Measurements from ENCODE around the gene ACTN4.

Gene ACTN4

DNA sequence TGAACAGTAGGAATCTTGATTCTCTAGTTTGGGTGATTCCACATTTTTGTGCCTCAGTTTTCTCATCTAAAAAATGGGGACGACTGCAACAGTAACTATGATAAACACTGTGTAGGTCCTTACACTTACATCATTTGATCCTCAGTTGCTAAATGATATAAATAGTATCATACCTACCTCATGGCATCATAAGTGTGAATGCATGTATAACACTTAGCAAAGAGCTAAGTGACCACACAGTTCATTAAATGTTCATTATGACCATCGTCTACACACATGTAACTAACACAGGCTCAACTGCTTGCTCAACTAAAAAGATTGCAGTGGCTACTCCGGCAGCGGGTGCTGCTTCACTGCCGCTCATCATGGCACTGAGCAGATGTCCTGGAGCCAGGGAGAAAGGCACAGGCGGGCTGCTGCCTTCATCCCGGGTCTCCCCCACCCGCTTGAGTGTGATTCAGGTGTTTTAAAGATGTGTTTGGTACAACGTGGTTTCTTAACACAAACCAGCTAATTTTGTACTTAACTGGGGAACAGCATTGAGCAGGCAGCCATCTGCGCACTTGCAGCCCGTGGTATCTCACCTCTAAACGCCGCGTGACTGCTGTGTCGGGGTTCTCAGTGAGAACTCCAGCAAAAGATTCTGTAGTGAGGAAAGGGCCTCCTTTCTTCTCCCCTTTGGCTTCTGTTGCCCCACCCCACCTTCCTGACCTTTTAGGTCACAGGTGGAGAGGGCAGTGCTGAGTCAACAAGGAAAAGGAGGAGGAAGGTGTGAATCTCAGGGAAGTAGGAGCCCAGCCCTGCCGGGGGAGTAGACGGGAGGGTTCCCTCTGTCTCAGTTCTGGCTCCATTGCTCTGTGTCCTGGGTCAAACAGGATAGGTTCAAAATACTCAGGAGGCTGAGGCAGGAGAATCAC, 11.7 kb upstream of the ACTN4 start:
- DNase-seq, result no peak

DNA sequence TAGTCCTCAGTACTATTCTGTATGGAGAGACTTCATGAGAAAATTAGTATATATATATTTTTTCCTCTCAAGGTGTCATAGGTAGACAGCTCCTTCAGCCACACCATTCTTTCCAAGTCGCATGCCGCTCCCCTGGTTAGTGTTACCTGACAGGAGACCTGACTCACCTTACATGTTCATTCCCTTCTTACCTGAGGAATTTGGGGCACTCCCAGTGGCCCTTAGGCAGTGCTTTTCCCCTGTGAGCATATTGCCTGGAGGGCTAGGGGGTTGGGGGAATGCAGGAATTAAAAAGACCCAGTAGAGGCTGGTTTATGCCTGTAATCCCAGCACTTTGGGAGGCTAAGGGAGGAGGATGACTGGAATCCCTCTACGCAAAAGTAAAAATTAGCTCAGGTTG, 9.0 kb upstream of the ACTN4 start:
- no peak for DNase-seq

DNA sequence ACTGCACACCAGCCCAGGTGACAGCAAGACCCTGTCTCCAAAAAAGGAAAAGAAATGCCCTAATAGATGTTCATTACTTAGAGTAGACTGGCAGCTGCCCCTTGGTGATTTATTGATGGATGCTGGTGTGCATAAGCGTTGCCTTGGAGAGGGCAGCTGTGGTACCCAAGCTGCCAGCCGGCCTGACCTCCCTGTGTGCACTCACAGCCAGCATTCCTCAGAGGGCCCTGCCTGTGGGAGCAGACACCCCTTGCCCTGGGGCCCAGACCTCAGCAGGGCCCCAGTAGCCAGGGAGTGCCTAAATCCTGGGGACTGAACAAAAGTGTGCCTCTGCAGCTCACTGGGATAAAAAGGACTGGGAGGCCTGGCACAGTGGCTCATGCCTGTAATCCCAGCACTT, 7.8 kb upstream of the ACTN4 start:
- DNase-seq, result no peak

DNA sequence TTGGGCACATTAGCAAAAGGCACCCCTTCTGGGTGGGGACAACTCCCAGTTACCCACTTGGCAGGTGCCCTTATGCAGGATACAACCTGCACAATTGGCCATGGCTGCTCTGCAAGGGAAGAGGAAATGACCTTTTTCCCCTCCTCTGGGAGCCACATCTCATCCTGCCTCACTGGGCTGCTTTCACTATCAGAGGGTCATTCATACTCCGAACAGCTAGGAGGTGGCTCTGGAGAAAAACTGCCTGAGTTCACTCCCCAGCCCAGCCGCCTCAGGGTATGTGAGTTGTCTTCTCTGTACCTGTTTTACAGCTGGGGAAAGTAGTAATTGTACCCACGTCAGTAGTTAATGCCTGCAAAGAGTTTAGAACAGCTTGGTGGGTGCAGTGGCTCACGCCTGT, 7.1 kb upstream of the ACTN4 start:
- DNase-seq, result no peak

DNA sequence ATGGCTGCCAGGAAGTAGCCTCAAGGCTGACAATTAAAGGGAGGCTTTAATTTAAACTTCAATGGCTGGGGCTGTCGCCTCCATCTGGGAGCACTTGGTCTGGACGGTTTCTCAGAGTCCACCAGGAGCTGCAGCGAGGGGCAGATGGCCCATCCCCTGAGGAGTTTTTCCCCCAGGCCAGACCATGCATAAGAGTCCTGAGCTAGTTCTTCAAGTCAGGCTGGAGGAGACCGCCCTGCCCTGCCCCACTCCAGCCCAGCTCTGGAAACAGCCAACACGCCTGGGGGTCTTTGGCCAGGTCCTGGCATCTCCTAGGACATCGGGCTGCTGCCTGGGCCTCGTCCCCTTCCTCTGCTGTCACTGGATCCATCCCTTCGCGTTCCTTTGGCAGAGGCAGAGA, 5.3 kb upstream of the ACTN4 start:
- DNase-seq, result no peak

DNA sequence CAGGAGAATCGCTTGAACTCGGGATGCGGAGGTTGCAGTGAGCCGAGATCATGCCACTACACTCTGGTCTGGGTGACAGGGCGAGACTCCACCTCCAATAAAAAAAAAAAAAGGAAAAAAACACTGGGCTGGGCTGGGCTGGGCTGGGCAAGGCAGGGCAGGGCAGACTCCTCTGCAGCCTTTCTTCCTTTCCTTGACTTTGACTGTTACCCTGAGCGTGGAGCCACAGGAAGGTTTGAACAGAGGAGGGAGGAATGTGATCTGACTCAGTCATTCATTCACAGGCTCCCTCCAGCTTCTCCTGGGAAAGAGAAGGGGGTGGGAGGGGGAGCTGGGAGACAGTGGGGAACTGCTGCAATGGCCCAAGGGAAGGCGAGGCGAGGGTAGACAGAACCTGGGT, 2.7 kb upstream of the ACTN4 start:
- no peak for DNase-seq

DNA sequence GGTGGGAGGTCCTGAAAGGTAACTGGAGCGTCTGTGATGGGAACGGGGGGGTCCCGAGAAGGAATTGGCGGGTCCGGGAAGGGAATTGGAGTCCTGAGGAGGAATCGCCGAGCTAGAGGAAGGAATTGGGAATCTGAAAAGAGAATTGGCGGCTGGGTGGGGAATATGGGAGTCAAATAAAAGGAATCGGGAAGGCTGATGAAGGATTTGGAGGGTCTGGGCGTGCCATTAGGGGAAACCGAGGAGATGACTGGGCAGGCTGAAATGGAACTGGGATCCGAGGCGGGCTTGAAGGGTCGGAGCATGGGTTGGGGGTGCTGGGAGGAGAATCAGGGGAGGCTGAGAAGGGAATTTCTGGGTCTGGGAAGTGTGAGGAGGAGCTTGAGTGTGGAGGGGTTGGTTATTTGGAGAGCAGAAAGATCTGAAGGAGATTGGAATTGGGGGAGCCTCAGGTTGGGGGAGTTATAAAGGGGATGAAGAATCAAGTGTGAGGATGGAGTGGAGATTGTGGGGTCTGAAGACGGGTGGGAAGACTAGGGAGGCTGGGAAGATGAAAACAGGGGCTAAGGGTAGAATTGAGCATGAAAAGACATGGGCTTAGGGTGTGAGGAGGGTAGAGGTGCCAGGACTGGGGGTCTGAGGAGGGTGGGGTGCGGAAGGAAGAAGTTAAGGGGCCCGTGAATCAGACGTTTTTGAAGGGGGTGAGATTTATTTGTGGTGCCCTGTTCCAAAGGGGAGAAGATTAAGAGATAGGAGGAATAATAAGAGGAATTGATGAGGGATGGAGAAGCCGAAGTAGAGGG, 718 bp downstream of the ACTN4 start:
- DNase-seq, result no peak

DNA sequence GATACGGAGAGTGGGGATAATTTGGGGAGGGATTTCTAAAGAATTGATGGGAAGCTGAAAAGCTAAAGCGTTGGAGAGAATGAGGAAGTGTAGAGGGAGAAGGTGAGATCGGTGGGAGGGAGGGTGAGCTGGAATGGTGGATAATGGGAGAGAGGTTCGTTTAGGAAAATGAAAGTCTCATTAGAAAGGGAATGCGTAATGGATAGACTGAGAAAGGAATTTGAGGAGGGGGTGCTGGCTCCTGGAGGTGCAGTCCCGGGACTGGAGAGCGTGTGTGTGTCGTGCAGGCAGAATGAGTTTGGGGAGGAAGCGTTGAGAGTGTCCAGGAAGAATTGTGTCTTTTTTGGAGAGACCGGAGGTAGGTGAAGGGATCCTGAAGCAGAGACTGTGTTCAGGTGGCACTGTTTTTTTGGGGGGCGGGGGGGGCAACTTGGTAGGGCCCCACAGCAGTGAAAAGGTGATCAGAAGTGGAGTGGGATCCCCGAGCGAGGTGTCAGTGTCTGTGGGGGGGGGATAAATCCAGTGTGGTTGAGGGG, 1.4 kb downstream of the ACTN4 start:
- no peak for DNase-seq

DNA sequence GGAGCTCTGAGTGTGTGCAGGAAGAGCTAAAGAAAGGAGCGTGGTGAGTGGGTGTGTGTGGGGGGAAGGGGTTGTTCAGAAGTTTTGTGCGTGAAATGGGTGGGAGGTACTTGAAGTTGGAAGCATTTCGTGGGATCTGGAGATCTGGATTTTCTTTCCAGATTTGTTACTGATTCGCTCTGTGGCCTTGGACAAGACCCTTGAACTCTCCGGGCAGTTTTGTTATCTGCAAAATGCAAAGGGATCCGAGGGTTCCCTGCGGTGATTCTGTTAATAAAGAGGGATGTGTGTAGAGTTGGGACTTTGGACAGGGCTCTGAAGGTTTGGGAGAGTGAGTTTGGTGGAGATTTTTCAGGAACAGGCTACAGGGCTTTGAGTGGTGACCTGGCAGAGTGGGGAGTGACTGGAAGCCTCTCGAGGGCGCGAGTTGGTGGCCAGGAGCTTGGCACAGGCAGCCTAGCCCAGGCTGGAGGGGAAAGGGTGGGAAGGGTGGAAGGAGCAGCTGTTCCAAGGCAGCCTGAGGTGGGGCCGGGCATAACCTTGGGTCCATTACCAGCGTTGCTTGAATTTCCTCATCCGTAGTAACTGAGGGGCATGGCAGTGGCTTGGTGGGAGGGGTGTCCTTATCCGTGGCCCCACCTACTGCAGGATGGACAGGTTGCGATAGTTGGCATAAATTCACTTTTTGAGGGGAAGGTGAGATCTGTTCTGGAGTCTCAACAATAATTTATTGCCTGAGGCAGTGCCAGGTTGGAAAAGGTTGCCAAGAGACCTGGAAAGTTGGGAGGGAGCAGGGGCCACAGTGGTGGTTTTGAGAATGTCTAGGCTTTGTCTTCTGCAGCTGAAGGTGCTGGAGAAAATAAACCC, 2.1 kb downstream of the ACTN4 start:
- no peak for DNase-seq

DNA sequence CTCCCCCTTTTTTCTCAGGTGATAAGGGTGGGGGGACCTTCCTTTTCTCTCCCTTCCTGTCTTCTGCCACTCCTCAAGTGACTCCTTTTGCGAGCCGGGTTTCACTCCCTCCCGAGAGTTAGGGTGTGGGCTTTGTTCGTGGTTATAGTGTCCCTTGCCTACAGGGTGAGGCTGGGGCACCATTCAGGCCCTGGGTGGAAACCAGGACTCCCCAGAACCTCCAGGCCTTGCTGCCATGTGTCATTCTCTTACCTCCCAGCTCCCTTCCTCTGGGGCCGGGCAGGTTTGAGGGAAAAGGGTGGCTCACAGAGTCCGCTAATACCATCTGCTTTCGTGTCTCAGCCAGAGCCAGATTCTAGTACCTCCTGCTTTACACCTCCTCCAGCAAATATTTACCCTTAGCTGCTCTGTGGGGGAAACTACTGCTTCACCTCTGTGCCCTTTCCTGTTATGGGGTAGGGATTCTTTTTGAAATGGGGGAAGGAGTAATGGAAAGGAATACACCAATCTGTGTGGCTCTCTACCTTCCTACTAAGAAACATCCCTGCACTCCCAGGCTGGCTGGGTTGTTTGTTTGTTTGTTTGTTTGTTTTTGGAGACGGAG, 2.8 kb downstream of the ACTN4 start:
- DNase-seq, result no peak

DNA sequence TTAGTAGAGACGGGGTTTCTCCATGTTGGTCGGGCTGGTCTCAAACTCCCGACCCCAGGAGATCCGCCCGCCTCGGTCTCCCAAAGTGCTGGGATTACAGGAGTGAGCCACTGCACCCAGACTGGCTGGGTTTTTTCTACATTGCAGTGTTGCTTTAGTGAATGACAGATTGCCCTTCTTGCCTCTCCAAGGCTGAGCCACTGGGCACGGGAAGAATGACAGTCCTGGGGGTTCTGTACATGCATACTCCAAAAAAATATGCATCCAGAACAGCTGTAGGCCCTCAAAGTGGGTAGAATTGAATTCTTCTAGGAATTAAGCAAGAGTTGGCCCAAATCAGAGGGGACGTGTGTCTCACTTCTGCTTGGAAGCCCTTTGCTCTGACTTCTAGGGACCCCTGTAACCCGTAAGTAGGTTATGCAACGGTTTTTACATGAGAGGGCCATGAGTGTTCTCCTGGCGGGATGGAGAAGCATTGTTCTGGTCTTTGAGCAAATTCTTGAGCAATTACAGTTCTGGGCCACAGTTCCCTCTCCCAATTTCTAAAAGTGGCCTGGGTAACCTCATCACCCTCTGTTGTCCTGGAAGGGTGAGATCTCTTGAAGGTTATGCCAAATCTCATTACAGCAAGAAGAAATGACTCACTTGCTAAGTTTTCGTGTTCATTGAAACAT, 3.6 kb downstream of the ACTN4 start:
- no peak for DNase-seq

DNA sequence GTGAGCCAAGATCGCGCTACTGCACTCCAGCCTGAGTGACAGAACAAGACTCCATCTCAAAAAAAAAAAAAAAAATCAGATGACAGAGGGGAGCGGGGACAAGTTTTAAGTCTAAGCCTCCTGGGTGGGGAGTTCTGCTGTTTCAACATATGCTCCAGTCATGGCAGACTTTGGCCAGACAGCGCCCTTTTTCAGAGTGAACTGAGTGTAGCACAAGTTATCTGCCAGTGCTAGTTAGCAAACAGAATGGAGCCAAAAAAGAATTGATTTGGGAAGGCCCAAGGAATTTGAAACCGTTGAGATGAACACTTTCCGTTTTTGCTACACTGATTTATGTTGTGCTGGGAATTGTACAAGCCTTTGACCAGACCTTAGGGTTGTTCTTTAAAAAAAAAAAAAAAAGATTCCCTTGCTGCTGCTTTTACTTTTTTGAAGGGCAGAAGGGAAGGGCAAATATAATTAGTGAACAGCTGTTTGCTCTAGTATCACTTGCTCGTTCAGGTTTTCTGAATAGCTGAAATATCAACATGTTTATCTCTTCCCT, 5.7 kb downstream of the ACTN4 start:
- no peak for DNase-seq

DNA sequence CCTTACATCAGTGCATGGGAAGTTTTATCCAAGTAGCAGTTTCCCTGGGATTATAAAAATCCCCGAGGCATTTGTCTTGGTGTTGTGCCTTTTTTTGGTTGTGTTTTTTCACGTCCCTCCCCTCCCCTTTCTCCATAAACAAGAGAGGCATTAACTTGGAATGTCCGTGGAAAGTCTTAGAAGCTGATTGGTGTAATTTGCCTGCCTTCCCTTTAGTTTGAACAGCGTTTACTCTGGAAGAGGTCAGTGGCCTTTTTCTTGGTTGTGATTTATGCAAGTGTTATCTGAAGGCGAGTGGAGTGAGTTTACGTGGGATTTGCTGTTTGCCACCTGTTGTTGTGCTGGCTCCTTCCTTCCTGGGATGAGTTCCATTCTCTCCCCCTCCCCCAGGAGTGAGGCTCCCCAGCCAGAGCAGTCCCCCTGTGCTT, 7.2 kb downstream of the ACTN4 start:
- no peak for DNase-seq

DNA sequence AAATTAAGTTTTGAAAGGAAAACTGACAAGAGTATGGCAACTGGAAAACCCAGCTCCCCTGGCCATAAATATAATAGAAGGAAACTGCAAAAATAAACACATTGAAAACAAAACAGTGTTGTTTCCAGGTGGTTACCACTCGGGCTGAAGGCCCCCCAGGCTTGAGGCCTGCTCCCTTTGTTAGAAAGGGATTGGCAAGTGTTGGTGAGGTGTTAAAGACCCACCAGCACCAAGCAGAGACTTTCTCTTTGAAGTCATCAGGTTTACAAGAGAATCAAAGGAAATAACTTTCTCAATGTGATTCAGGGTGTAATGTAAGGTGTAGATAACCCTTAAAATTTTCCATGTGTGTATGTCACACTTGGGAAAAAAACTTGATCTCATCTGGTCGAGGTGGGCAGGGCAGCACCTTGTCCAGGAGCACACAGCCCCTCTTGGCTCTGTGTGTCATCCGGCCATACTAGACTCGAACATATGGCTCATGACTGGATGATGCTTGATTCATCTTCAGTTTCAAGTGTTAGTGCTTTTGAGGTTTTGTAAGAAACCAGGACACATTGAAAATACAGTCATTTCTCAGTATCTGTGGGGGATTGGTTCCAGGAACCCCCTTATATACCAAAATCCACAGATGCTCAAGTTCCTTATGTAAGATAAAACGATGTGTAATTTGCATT, 7.8 kb downstream of the ACTN4 start:
- DNase-seq, result no peak

DNA sequence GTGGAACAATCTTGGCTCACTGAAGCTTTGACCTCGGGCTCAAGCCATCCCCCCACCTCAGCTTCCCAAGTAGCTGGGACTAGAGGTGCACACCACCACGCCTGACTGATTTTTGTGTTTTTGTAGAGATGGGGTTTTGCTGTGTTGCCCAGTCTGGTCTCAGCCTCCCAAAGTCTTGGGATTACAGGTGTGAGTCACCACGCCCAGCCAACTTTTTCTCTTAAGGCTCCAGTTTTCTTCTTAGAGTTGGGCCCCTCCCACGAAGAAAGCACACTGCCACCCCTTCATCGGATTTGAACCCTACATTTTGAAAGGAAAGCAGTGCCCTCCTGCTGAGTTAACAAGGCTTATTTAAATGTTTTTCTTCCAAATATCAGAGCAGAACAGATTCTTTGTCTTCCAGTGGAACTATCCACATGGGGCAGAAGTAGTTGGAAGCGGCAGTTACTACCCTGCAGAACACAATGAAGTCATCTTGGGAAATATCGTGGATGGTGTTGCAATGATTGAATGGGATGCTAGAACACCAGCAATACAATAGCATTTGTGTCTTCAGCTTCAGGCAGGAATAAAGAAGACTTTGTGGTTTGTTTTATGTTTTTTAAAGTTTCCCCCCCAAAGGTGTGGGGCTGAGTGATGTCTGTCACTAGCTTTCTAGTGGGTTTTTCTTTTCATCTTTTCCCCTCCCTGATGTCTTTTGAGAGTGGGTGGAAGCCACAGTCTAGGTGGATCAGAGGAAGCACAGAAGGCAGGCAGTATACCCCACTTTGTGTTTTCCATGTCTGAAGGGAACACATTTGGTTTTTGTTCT, 8.9 kb downstream of the ACTN4 start:
- peak in 2 of 14 donors; percentile 30 to 34 for DNase-seq

DNA sequence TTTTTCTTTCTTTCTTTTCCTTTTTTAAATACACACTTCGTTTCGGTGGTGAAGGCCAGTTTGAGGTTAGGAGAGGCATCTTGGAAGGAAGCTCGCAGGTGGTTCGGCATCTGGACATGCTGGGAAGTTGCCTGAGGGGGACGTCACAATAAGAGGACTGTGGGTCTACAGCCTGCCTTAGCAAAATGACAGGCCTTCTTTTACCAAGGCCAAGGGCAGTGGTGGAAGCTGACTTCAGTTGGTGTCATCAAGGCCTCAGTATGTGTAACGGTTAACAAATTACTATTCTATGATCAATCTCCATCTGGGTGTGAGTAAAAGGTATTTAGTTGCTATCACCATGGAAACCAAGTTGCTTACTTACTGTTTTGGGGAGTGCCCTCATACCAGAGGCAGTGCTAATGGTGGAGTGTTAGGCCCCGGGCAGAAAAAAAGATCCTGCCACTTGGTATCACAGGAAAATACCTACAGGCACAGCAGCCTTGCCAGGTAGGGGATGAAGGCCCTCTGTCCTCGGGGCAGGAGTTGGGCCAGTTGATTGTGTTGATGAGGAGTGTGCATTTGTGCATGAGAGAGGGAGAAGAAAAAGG, 10.3 kb downstream of the ACTN4 start:
- no peak for DNase-seq

DNA sequence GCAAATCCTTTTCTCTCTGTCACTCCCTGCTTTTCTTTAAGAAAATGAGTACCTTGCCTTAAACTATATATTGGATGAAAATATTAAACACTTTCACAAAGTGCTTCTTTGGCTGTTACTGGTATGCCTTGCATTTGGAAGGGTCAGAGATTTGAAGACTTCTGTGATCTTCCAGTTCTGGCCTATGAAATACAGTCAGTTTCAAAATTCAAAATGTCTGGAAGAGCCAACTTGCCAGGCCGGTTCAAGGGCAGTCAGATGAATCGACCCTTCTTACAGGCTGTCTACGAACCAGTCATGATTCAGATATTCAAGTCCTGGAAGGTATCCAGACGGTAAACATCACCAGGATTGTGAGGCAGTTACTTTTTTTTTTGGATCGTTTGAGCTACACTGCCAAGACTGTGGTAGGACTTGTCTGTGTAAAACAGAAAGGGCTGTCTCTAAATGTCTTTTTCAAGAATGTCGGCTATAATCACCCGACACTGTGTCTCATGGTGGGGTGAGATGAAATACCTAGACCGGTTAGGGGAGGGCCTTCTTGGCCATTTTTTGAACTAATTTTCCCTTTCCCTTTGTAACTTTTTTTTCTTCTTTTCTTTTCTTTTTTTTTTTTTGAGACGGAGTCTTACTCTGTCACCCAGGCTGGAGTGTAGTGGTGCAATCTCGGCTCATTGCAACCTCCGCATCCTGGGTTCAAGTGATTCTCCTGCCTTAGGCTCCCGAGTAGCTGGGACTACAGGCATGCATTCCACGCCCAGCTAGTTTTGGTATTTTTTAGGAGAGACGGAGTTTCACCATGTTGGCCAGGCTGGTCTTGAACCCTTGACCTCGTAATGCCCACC, 11.2 kb downstream of the ACTN4 start:
- no peak for DNase-seq

DNA sequence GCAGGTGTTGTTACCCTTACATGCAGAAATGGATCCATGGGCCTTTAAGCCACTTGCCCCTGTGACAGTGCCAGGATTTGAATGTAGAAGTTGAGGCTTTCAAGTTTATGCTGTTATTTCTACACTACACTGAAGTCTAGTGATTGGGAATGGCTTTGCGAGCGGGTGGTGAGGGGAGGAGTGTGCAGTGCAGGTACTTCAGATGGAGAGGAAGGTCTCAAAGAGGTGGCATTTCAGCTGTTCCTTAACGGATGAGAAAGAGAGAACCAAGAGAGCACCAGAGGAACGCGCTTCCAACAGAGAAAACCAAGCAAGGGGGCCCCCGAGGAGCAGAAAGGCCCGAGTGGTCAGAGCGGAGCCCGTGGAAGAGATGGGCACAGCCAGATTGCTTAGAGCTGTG, 13.3 kb downstream of the ACTN4 start:
- DNase-seq, result no peak

All from C1 segment of cervical spinal cord (tissue), 14 donors.